ENCODE data around the gene SLC4A5. TPM values are rescaled to one million over a fixed set of nuclear protein-coding genes. Genes with fewer than 3 reads are reported as not detected.

SLC4A5 gene
- total and polyA plus RNA-seq, 11 donors: 0.36 to 4.1 (median 1.6) TPM

DNA sequence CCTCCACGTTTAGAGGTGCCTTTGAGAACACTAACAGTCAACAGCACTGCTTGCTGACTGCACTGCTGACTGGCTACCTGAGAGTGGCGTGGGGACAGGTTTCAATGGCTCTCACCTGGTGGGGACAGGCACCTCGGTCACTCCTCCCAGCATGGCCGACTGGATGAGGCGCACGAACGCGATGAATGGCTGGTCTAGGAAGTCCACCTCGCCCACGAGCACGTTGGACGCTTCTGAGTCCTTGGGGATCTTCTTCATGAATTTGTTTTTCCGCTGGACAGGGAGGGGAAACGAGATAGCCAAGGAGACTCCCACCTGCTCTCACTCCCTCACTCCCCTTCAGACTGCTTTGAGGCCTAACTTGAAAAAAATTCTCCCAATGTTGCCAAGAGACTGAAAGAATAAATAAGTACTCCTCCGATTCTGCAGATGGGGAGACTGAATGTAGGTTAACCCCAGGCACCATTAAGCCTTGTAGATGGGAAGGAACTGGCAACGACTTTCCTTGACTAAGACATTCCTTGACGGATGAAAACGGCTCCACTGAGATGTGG lies 87.5 kb downstream of the SLC4A5 start:
- TF ChIP-seq, protein P1, sequence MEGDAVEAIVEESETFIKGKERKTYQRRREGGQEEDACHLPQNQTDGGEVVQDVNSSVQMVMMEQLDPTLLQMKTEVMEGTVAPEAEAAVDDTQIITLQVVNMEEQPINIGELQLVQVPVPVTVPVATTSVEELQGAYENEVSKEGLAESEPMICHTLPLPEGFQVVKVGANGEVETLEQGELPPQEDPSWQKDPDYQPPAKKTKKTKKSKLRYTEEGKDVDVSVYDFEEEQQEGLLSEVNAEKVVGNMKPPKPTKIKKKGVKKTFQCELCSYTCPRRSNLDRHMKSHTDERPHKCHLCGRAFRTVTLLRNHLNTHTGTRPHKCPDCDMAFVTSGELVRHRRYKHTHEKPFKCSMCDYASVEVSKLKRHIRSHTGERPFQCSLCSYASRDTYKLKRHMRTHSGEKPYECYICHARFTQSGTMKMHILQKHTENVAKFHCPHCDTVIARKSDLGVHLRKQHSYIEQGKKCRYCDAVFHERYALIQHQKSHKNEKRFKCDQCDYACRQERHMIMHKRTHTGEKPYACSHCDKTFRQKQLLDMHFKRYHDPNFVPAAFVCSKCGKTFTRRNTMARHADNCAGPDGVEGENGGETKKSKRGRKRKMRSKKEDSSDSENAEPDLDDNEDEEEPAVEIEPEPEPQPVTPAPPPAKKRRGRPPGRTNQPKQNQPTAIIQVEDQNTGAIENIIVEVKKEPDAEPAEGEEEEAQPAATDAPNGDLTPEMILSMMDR (IDR thresholded peaks at IDR 0.05): no peak
- no peak for TF ChIP-seq POLR2A (IDR thresholded peaks at IDR 0.05)
- DNase-seq: no peak
- Histone ChIP-seq H3K9me3 (no peaks in the 10 kb centered on the region), H3K36me3 (no peaks in the 10 kb centered on the region), H3K4me3 (no peak overlapping the region), H3K4me1 (peaks cover 0 to 13% (median 2%) of the 10 kb centered on the region in 12 donors), H3K27me3 (no peaks in the 10 kb centered on the region), H3K27ac (no peak overlapping the region)
- no peak for ATAC-seq
- WGBS, 4 donors: 85 to 88% (median 86%) methylated on average over 18 of the region's 18 CpGs
- intact Hi-C loops (cut with DNase I): loop anchor here in 5 of 10 donors (5.0 to 10.0 kb wide), 4 partner anchors 77 to 431 kb away; partner anchors contain the start of gene STAMBP (in 2 of the 5)

GRCh38 chr2:74253971-74254310 lies 89.3 kb downstream of the SLC4A5 start:
- H3K9me3 ChIP-seq: no peaks in the 10 kb centered on the region
- TF ChIP-seq POLR2A (IDR thresholded peaks at IDR 0.05): no peak
- TF ChIP-seq, protein P1 (IDR thresholded peaks at IDR 0.05): no peak
- ATAC-seq: peak; percentile 82 to 96 (median 92)
- peak in 2 of 5 donors; percentile 44 to 47 for DNase-seq
- H3K36me3 ChIP-seq: no peaks in the 10 kb centered on the region
- no peak overlapping the region for H3K4me3 ChIP-seq
- 40 to 54% (median 48%) methylated on average over 4 of the region's 4 CpGs for WGBS, 4 donors
- intact Hi-C loops (cut with DNase I): loop anchor here in 5 of 10 donors (5.0 to 10.0 kb wide), 6 partner anchors 78 to 429 kb away; partner anchors contain the start of gene STAMBP (in 2 of the 5)
- peaks cover 0 to 13% (median 2%) of the 10 kb centered on the region in 12 donors for H3K4me1 ChIP-seq
- H3K27me3 ChIP-seq: no peaks in the 10 kb centered on the region
- H3K27ac ChIP-seq: peak overlapping the region in 6 of 12 donors; percentile 6 to 52 (median 40)

DNA sequence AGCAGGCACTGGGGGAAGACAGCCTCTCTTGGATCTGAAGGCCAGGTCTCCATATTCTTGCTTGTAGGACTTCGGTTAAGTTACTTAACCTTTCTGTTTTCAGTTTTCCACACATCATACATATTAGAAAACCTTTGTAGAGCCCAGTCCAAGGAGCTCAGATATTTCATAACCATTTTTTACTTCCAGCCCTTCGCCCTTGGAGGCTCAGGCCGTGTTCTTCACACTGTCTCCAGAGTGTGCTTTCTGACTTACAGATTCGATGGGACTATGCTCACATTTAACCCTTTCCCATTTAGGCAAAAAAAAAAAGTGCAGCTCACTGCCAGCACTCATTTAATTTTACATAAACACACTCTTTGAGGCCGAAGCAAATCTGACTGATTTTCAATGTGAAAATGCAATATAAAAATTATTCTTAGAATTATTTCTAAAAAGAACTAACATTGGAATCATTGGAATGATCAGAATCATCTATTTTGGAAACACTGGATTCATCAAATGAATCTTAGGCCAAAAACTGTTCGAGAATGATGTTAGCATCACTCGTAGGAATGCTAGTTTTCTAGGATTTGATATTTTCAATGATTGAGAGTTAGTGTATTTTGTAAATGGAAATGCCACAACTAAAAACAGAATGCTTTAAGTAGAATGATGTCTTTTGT lies 89.8 kb downstream of the SLC4A5 start:
- intact Hi-C loops (cut with DNase I): loop anchor here in 5 of 10 donors (5.0 to 10.0 kb wide), 6 partner anchors 79 to 429 kb away; partner anchors contain the start of gene STAMBP (in 2 of the 5)
- H3K36me3 ChIP-seq: no peaks in the 10 kb centered on the region
- H3K4me1 ChIP-seq: peaks cover 0 to 13% (median 2%) of the 10 kb centered on the region in 12 donors
- H3K27ac ChIP-seq: peak overlapping the region in 1 of 12 donors; percentile 52
- no peaks in the 10 kb centered on the region for H3K27me3 ChIP-seq
- no peak overlapping the region for H3K4me3 ChIP-seq
- H3K9me3 ChIP-seq: no peaks in the 10 kb centered on the region
- no peak for TF ChIP-seq POLR2A (IDR thresholded peaks at IDR 0.05)
- TF ChIP-seq, protein P1 (IDR thresholded peaks at IDR 0.05): no peak
- no peak for ATAC-seq
- 59 to 70% (median 69%) methylated on average over 7 of the region's 7 CpGs for WGBS, 4 donors
- no peak for DNase-seq

GRCh38 chr2:74252862-74253261 lies 90.4 kb downstream of the SLC4A5 start:
- H3K36me3 ChIP-seq: no peaks in the 10 kb centered on the region
- ATAC-seq (no peak), DNase-seq (no peak)
- intact Hi-C loops (cut with DNase I): loop anchor here in 5 of 10 donors (5.0 to 10.0 kb wide), 6 partner anchors 79 to 428 kb away; partner anchors contain the start of gene STAMBP (in 2 of the 5)
- no peak overlapping the region for H3K4me3 ChIP-seq
- no peak for TF ChIP-seq POLR2A (IDR thresholded peaks at IDR 0.05)
- TF ChIP-seq, protein P1 (IDR thresholded peaks at IDR 0.05): no peak
- no peaks in the 10 kb centered on the region for H3K9me3 ChIP-seq
- H3K27ac ChIP-seq: no peak overlapping the region
- H3K27me3 ChIP-seq: no peaks in the 10 kb centered on the region
- peaks cover 0 to 13% (median 2%) of the 10 kb centered on the region in 12 donors for H3K4me1 ChIP-seq
- 80 to 87% (median 83%) methylated on average over 9 of the region's 9 CpGs for whole genome bisulfite sequencing, 4 donors

Measured in heart left ventricle (tissue), 16 donors.